SK-N-SH (cell line): ENCODE results near the gene MIDN. TPM values are rescaled to one million over a fixed set of nuclear protein-coding genes. Genes with fewer than 3 reads are reported as not detected.

ENCODE experiments used
- CTCF ChIA-PET: fragments of 300-600, 350-600 bp; formaldehyde crosslinking; extraction: SDS; loops from one replicate; lab custom pipeline; 2021; lab: Yijun Ruan, JAX
- POLR2A ChIA-PET: fragments of 350-600 bp; sonication (Branson Sonifier 250); formaldehyde crosslinking; extraction: SDS; loops from one replicate; lab custom pipeline; 2020; ENCODE audit warnings: antibody characterized with exemption, inconsistent platforms; lab: Yijun Ruan, JAX
- DNase-seq: peaks from one replicate; pipeline ENCODE4 v3.0.0; 2012
- H2AFZ ChIP-seq: fragments of 200-600 bp; sonication (generic); 2 replicates; pipeline ENCODE4 v1.8.1; 2016; ENCODE audit warnings: antibody characterized with exemption, mild to moderate bottlenecking, low read depth
- H3F3A ChIP-seq: fragments of 200-600 bp; sonication (generic); replicated peaks from 2 replicates; pipeline ENCODE3; 2016; ENCODE audit warnings: antibody characterized with exemption, mild to moderate bottlenecking; ENCODE audit not compliant: insufficient read depth
- H3K27ac ChIP-seq, 2 experiments: fragments of 200-500 bp in 1 of 2; fragments of 200-600 bp in 1 of 2; sonication (Bioruptor generic) in 1 of 2; sonication (generic), shearing (Covaris generic) in 1 of 2; 2 replicates each; pipeline versions ENCODE4 v1.5.1 to v1.6.1; 2014 to 2016; ENCODE audit warnings: low read depth in 2 of 2, inconsistent platforms in 1 of 2, low read length in 1 of 2, mild to moderate bottlenecking in 1 of 2, mixed read lengths in 1 of 2
- H3K27me3 ChIP-seq: fragments of 200-600 bp; sonication (generic), shearing (Covaris generic); 2 replicates; pipeline ENCODE4 v1.6.1; 2016; ENCODE audit warnings: mixed run types; ENCODE audit not compliant: insufficient read depth
- H3K36me3 ChIP-seq, 2 experiments: fragments of 200-500 bp in 1 of 2; fragments of 200-600 bp in 1 of 2; sonication (Bioruptor generic) in 1 of 2; sonication (generic) in 1 of 2; replicated peaks in 1 of 2; 2 replicates each; pipeline versions ENCODE3 to v1.5.1; 2014 to 2016; ENCODE audit warnings: low read length in 1 of 2, mild to moderate bottlenecking in 1 of 2; ENCODE audit not compliant: insufficient read depth in 2 of 2, control insufficient read depth in 1 of 2
- H3K4me1 ChIP-seq, 2 experiments: fragments of 200-500 bp in 1 of 2; fragments of 200-600 bp in 1 of 2; sonication (Bioruptor generic) in 1 of 2; sonication (generic), shearing (Covaris generic) in 1 of 2; 2 replicates each; pipeline versions ENCODE4 v1.5.1 to v1.6.1; 2014 to 2016; ENCODE audit warnings: low read depth in 1 of 2, low read length in 1 of 2, mixed run types in 1 of 2; ENCODE audit not compliant: insufficient read depth in 2 of 2, control insufficient read depth in 1 of 2
- H3K4me2 ChIP-seq: fragments of 200-600 bp; sonication (generic), shearing (Covaris generic); 2 replicates; pipeline ENCODE4 v1.6.1; 2017; ENCODE audit warnings: mixed run types
- H3K4me3 ChIP-seq, 2 experiments: fragments of 200-500 bp in 1 of 2; fragments of 200-600 bp in 1 of 2; sonication (Bioruptor generic) in 1 of 2; sonication (generic), shearing (Covaris generic) in 1 of 2; 2 replicates each; pipeline versions ENCODE4 v1.5.1 to v1.8.1; 2014 to 2016; ENCODE audit warnings: low read depth in 2 of 2, inconsistent platforms in 1 of 2, low read length in 1 of 2, mild to moderate bottlenecking in 1 of 2, mixed read lengths in 1 of 2, moderate library complexity in 1 of 2
- H3K79me2 ChIP-seq: fragments of 200-600 bp; sonication (generic); 2 replicates; pipeline ENCODE4 v1.8.1; 2017; ENCODE audit warnings: mild to moderate bottlenecking; ENCODE audit not compliant: insufficient read depth
- H3K9ac ChIP-seq: fragments of 200-600 bp; sonication (generic); 2 replicates; pipeline ENCODE4 v1.6.1; 2017; ENCODE audit warnings: mixed run types
- H3K9me2 ChIP-seq: fragments of 200-600 bp; sonication (generic); 2 replicates; pipeline ENCODE4 v1.6.1; 2017; ENCODE audit warnings: mixed run types
- H3K9me3 ChIP-seq: fragments of 200-600 bp; sonication (generic); 2 replicates; pipeline ENCODE4 v1.6.1; 2017; ENCODE audit warnings: mixed run types, mild to moderate bottlenecking, moderate library complexity
- H4K20me1 ChIP-seq: fragments of 200-600 bp; sonication (generic); 2 replicates; pipeline ENCODE4 v1.6.1; 2017; ENCODE audit warnings: mild to moderate bottlenecking, mixed run types; ENCODE audit not compliant: insufficient read depth
- CHD2 ChIP-seq: fragments of 150-350 bp; IDR thresholded peaks from 2 replicates; pipeline ENCODE4 v1.6.1; 2018; ENCODE audit warnings: low read length; ENCODE audit not compliant: partially characterized antibody
- ELF1 ChIP-seq: IDR thresholded peaks from 2 replicates; pipeline ENCODE4 v1.4.0; 2012
- EP300 ChIP-seq, 2 experiments: IDR thresholded peaks; 2 replicates each; pipeline versions ENCODE4 v1.4.0 to v1.6.1; 2012; ENCODE audit warnings: borderline replicate concordance in 1 of 2, low read depth in 1 of 2, low read length in 1 of 2
- EZH2phosphoT487 ChIP-seq: fragments of 200-600 bp; sonication (generic); IDR thresholded peaks from 2 replicates; pipeline ENCODE4 v1.6.1; 2017; ENCODE audit warnings: low read depth, mixed run types, mild to moderate bottlenecking, antibody characterized with exemption, moderate library complexity, borderline replicate concordance
- FOSL2 ChIP-seq: IDR thresholded peaks from 2 replicates; pipeline ENCODE4 v1.4.0; 2012; ENCODE audit warnings: low read depth, mild to moderate bottlenecking, moderate library complexity, borderline replicate concordance
- FOXJ3 ChIP-seq: sonication (generic); formaldehyde crosslinking; IDR thresholded peaks from 2 replicates; pipeline ENCODE4 v1.5.1; 2020; ENCODE audit warnings: mild to moderate bottlenecking, missing genetic modification reagents
- GATA2 ChIP-seq: sonication (generic); formaldehyde crosslinking; IDR thresholded peaks from 2 replicates; pipeline ENCODE4 v1.5.0; 2020; ENCODE audit warnings: mild to moderate bottlenecking, missing genetic modification reagents
- JUND ChIP-seq: IDR thresholded peaks from 2 replicates; pipeline ENCODE4 v1.4.0; 2012
- NFIC ChIP-seq: IDR thresholded peaks from 2 replicates; pipeline ENCODE4 v1.4.0; 2012; ENCODE audit warnings: borderline replicate concordance
- POLR2AphosphoS5 ChIP-seq: IDR thresholded peaks from 2 replicates; pipeline ENCODE4 v1.6.1; 2012; ENCODE audit warnings: low read depth, low read length
- SIN3A ChIP-seq: IDR thresholded peaks from 2 replicates; pipeline ENCODE4 v1.6.1; 2012; ENCODE audit warnings: low read depth, mild to moderate bottlenecking, low read length, moderate library complexity, borderline replicate concordance
- SMC3 ChIP-seq: IDR thresholded peaks from 2 replicates; pipeline ENCODE4 v1.6.1; 2012; ENCODE audit warnings: low read depth, low read length, improper control_type of control experiment
- TEAD4 ChIP-seq: IDR thresholded peaks from 2 replicates; pipeline ENCODE4 v1.4.0; 2012; ENCODE audit warnings: mild to moderate bottlenecking, borderline replicate concordance; ENCODE audit not compliant: insufficient read depth
- YY1 ChIP-seq: IDR thresholded peaks from 2 replicates; pipeline ENCODE4 v1.4.0; 2012; ENCODE audit warnings: low read depth, mild to moderate bottlenecking
- WGBS: methylation state at CpG from one replicate; pipeline ENCODE4 v1.1.6; 2017; ENCODE audit warnings: low lambda C conversion rate; 5-methylcytosine and 5-hydroxymethylcytosine counted together
- polyA plus RNA-seq, 3 experiments: library from polyadenylated mRNA; depleted of rRNA; stranded (reverse); fragments of >200 nt; gene quantifications; 2 replicates each; pipeline ENCODE4 v1.2.3, GENCODE V29; 2012
- TF ChIP-seq, protein P1 (sequence below): IDR thresholded peaks from 2 replicates; pipeline ENCODE4; 2012
- TF ChIP-seq, protein P2 (sequence below): IDR thresholded peaks from 2 replicates; pipeline ENCODE4 v1.4.0; 2012; ENCODE audit warnings: low read depth, borderline replicate concordance
- TF ChIP-seq, protein P3 (sequence below): fragments of 150-350 bp; IDR thresholded peaks from 2 replicates; pipeline ENCODE4 v1.6.1; 2017; ENCODE audit warnings: antibody characterized with exemption, low read length, low read depth, borderline replicate concordance
- TF ChIP-seq, protein P4 (sequence below): IDR thresholded peaks from 2 replicates; pipeline ENCODE4 v1.4.0; 2012; ENCODE audit warnings: low read depth, borderline replicate concordance
- TF ChIP-seq, protein P5 (sequence below): fragments of 150-350 bp; IDR thresholded peaks from 2 replicates; pipeline ENCODE4 v1.6.1; 2016; ENCODE audit warnings: mild to moderate bottlenecking, low read depth, low read length

MIDN gene
- polyA plus RNA-seq, 1 of the 3 experiments (the other 2 are of a cell fraction): 13.9 TPM

DNA sequence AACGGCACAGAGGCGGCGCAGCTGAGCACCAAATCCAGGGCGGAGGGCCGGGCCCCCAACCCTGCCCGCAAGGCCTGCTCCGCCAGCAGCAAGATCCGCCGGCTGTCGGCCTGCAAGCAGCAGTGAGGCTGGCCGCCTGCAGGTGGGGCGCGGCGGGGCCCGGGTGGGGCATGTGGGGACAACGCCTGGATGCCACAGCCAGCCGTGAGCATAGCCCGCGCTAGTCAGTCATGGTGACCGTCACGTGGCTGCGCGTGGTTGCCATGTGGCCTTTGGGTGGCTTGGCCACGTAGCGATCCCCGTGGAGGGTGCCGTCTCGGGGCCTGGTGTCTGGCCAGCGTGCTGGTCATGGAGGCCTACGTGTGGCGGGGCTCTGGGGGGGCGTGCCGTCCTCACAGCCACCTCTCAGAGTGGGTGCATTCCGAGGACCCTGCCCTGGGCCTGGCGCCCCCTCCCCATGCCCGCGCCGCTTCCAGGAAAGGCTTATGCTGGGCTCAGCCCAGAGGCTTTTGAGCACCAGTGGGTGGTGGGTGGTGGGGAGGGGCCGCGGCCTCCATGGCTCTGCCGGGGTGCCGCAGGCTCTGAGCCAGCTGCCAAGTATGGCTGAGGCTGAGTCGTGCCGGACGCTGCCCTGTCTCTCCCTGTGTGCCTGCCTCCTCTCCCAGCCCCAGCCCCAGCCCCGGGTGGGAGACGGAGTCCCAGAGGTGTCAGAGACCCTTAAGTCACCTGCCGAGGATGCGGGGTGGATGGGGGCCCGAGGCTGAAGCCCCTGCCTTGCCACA lies 21.7 kb upstream of the MIDN start:
- DNase-seq: no peak
- H3K4me2 ChIP-seq: no peak overlapping the region
- H3K4me3 ChIP-seq: no peak overlapping the region
- no peaks in the 10 kb centered on the region for H3K79me2 ChIP-seq
- CTCF ChIA-PET: interaction anchor here (1.2 to 2.3 kb wide), 5 partner anchors 10 to 114 kb away, joined by 4 to 12 read pairs (median 6); partner anchors contain the start of gene ATP5F1D
- no peaks in the 10 kb centered on the region for H3K9me2 ChIP-seq
- no peak overlapping the region for H2AFZ ChIP-seq
- no peak overlapping the region for H3K9ac ChIP-seq
- peaks cover 11% of the 10 kb centered on the region; the same call in 1 of the 2 replicates for H4K20me1 ChIP-seq
- no CpG with 5 or more reads among the region's 50 CpGs for WGBS
- H3K9me3 ChIP-seq: no peaks in the 10 kb centered on the region
- H3K4me1 ChIP-seq: peaks cover 0 to 5% of the 10 kb centered on the region in 2 experiments; a peak in 1 of 4 replicates
- H3K27ac ChIP-seq: no peak overlapping the region
- no peaks in the 10 kb centered on the region for H3F3A ChIP-seq
- no peaks in the 10 kb centered on the region for H3K27me3 ChIP-seq
- H3K36me3 ChIP-seq: peaks cover 0 to 52% of the 10 kb centered on the region in 2 experiments
- no peak for TF ChIP-seq GATA2 (CRISPR knock-in tag)
- no peak for TF ChIP-seq FOSL2
- TF ChIP-seq, protein P1, sequence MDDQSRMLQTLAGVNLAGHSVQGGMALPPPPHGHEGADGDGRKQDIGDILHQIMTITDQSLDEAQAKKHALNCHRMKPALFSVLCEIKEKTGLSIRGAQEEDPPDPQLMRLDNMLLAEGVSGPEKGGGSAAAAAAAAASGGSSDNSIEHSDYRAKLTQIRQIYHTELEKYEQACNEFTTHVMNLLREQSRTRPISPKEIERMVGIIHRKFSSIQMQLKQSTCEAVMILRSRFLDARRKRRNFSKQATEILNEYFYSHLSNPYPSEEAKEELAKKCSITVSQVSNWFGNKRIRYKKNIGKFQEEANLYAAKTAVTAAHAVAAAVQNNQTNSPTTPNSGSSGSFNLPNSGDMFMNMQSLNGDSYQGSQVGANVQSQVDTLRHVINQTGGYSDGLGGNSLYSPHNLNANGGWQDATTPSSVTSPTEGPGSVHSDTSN: no peak
- no peak for TF ChIP-seq EP300 (IDR thresholded peaks at IDR 0.05; ENCODE audit: borderline replicate concordance in 1 of 2, low read depth in 1 of 2, low read length in 1 of 2)
- no peak for TF ChIP-seq ELF1
- TF ChIP-seq SIN3A: no peak
- no peak for TF ChIP-seq SMC3
- no peak for TF ChIP-seq JUND
- TF ChIP-seq POLR2AphosphoS5: peak; percentile 20; the same call in 1 of the 2 replicates
- POLR2A ChIA-PET: interaction anchor here (1.7 kb wide), 1 partner anchor 43 kb away, joined by 4 read pairs; the partner anchor contains the start of gene CIRBP

DNA sequence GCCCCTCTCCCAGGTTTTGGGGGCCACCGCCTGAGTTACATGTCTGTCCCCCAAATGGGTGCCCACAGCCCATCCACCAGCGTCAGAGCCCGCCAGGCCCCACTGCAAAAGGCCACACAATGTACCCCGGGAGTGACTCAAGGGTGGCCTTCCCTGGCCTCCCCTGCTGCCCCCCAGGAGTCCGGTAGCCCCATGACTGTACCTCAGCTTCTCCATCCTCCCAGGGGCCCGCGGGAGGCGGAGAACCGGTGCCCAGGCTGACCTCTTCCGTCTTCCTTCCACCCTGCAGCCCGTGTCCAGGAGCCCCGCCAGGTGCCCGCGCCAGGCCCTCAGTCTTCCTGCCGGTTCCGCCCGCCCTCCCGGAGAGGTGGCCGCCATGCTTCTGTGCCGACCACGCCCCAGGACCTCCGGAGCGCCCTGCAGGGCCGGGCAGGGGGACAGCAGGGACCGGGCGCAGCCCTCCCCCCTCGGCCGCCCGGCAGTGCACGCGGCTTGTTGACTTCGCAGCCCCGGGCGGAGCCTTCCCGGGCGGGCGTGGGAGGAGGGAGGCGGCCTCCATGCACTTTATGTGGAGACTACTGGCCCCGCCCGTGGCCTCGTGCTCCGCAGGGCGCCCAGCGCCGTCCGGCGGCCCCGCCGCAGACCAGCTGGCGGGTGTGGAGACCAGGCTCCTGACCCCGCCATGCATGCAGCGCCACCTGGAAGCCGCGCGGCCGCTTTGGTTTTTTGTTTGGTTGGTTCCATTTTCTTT lies 20.9 kb upstream of the MIDN start:
- Histone ChIP-seq H4K20me1 (peaks cover 19% of the 10 kb centered on the region), H3K9me2 (no peaks in the 10 kb centered on the region), H3K9me3 (no peaks in the 10 kb centered on the region), H3F3A (peaks cover 3% of the 10 kb centered on the region), H3K9ac (no peak overlapping the region), H2AFZ (no peak overlapping the region), H3K36me3 (peaks cover 0 to 47% of the 10 kb centered on the region in 2 experiments), H3K27me3 (no peaks in the 10 kb centered on the region), H3K4me1 (peaks cover 0 to 5% of the 10 kb centered on the region in 2 experiments; a peak in 1 of 4 replicates), H3K79me2 (no peaks in the 10 kb centered on the region), H3K4me3 (no peak overlapping the region), H3K27ac (no peak overlapping the region), H3K4me2 (no peak overlapping the region)
- WGBS: 96% methylated on average over 50 of the region's 56 CpGs
- POLR2A ChIA-PET: no interaction called here
- DNase-seq: no peak
- CTCF ChIA-PET: interaction anchor here (1.3 to 2.3 kb wide), 2 partner anchors 13 to 39 kb away, joined by 4 to 5 read pairs; no protein-coding TSS in a partner anchor
- TF ChIP-seq, protein P2, sequence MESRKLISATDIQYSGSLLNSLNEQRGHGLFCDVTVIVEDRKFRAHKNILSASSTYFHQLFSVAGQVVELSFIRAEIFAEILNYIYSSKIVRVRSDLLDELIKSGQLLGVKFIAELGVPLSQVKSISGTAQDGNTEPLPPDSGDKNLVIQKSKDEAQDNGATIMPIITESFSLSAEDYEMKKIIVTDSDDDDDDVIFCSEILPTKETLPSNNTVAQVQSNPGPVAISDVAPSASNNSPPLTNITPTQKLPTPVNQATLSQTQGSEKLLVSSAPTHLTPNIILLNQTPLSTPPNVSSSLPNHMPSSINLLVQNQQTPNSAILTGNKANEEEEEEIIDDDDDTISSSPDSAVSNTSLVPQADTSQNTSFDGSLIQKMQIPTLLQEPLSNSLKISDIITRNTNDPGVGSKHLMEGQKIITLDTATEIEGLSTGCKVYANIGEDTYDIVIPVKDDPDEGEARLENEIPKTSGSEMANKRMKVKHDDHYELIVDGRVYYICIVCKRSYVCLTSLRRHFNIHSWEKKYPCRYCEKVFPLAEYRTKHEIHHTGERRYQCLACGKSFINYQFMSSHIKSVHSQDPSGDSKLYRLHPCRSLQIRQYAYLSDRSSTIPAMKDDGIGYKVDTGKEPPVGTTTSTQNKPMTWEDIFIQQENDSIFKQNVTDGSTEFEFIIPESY: no peak
- TF ChIP-seq, protein P3, sequence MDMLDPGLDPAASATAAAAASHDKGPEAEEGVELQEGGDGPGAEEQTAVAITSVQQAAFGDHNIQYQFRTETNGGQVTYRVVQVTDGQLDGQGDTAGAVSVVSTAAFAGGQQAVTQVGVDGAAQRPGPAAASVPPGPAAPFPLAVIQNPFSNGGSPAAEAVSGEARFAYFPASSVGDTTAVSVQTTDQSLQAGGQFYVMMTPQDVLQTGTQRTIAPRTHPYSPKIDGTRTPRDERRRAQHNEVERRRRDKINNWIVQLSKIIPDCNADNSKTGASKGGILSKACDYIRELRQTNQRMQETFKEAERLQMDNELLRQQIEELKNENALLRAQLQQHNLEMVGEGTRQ: no peak
- TF ChIP-seq SIN3A: no peak
- TF ChIP-seq FOXJ3 (CRISPR knock-in tag): no peak
- TF ChIP-seq, protein P4, sequence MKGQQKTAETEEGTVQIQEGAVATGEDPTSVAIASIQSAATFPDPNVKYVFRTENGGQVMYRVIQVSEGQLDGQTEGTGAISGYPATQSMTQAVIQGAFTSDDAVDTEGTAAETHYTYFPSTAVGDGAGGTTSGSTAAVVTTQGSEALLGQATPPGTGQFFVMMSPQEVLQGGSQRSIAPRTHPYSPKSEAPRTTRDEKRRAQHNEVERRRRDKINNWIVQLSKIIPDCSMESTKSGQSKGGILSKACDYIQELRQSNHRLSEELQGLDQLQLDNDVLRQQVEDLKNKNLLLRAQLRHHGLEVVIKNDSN: no peak
- TF ChIP-seq, protein P5, sequence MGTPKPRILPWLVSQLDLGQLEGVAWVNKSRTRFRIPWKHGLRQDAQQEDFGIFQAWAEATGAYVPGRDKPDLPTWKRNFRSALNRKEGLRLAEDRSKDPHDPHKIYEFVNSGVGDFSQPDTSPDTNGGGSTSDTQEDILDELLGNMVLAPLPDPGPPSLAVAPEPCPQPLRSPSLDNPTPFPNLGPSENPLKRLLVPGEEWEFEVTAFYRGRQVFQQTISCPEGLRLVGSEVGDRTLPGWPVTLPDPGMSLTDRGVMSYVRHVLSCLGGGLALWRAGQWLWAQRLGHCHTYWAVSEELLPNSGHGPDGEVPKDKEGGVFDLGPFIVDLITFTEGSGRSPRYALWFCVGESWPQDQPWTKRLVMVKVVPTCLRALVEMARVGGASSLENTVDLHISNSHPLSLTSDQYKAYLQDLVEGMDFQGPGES: no peak
- no peak for TF ChIP-seq TEAD4
- TF ChIP-seq YY1: no peak
- no peak for TF ChIP-seq GATA2 (CRISPR knock-in tag)
- TF ChIP-seq NFIC: no peak
- TF ChIP-seq EZH2phosphoT487: no peak
- TF ChIP-seq CHD2: no peak
